GM15510 (cell line): ENCODE results near the gene LRRC66.

ENCODE experiments used
- POLR2A ChIP-seq: IDR thresholded peaks from 3 replicates; pipeline ENCODE4 v1.6.1; 2011; ENCODE audit warnings: borderline replicate concordance; ENCODE audit not compliant: insufficient read length; ENCODE audit errors: extremely low read depth

LRRC66 gene

DNA sequence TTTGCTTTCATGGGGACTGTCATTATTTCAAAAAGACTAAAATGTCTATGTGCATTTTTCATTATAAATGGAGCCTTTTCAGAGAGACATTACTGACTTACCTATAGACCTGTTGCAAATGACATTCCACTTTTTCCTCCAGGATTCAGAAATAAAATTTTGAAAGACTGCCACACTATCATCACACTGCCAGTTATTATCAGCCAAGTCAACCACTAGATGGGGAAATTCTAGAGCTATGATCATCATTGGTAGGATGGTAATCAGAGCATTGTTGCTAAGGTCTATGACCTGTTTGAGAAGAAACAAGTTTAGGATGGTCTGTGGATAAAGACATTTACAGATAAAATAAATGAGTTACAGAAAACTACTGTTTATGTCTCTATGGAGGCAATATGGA is 22.5 kb downstream of the LRRC66 start:
- TF ChIP-seq POLR2A = no peak

DNA sequence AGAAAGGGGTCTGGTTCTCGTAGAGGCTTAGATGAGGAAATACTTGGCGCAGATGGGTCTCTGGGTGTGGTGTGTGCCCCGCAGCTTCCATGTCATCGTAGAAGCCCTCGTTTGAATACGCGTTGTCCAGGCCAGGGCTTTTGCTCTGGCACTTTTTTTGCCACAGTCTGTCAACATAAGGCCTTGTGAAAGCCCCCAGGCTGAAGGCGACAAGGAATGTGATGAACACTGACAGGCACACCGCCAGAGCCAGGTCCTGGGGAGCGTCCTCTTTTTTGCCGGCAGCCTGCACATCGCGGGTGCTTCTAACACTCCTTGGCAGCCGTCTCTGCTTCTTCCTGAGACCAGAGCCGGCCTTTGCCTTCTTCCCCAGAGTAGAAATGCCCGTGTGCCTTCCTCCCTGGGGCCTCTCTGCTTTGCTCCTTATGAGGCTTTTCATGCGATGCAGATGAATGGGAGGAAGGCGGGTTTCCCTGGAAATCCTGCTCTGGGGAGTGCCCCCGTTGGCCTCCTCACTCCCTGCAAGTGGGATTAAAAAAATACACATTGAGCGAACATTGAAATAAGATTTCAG is 24.4 kb downstream of the LRRC66 start:
- no peak for TF ChIP-seq POLR2A

DNA sequence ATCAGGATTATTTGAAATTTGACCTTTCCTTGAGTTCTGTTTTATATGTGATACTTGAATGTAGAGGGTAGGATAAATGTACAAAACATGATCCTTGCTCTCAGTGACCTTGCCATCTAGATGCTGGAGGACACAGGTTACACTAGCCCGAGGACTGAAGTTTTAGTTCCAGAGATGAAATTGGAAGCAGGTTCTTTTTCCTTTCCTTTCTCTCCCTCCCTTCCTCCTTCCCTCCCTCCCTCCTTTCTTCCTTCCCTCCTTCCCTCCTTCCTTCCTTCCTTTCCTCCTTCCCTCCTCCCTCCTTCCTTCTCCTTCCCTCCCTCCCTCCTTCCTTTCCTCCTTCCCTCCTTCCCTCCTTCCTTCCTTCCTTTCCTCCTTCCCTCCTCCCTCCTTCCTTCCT is 54.3 kb downstream of the LRRC66 start:
- no peak for TF ChIP-seq POLR2A

DNA sequence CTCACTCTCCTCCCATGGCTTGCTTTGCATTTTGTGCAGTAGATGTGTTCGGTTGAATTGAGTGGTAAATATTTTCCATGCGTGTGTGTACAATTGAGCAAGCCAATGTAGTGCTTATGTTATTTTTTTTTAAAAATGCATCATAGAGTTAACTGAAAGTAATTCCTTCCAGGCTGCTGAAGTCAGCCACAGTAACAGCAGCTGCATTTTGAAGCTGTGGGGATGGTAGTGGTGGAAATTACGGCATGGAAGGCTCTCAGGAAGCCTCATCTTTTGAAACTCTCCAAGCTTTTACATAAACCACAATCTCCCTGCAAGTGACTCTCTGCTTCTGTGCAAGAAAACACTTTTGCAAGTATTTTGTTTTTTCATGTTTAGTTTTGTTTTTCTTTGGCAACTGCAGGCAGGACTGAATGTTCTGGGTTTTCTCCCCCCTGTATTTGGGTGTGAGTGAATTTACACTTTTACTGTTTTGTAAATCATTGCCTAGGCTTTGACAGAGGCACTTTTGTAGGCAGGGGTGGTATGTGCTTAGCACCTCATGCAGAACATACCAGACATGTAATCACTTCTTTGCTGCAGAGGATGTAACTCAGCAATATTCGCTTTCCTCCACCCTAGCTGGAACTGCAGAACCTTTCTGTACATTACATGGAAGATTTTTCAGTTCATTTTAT is 56.2 kb downstream of the LRRC66 start:
- no peak for TF ChIP-seq POLR2A

DNA sequence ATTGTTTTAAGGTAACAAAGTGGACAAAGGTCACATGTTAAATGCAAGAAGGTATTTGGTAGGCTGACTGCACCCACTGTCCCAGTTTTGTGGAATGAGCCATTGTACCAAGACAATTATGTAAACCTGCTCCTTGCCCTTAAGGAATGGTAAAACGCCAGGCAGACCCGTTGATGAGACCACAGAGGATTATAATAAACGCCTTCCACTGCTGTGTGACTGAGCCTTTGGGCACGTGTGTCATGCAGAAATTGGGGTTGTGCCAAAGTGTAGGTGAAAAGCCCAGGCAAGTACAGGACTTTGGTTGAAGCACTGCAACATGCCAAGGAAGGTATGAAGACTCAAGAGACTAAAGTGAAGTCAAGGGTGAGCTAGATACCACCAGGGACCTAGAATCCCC is 59.7 kb downstream of the LRRC66 start:
- no peak for TF ChIP-seq POLR2A

DNA sequence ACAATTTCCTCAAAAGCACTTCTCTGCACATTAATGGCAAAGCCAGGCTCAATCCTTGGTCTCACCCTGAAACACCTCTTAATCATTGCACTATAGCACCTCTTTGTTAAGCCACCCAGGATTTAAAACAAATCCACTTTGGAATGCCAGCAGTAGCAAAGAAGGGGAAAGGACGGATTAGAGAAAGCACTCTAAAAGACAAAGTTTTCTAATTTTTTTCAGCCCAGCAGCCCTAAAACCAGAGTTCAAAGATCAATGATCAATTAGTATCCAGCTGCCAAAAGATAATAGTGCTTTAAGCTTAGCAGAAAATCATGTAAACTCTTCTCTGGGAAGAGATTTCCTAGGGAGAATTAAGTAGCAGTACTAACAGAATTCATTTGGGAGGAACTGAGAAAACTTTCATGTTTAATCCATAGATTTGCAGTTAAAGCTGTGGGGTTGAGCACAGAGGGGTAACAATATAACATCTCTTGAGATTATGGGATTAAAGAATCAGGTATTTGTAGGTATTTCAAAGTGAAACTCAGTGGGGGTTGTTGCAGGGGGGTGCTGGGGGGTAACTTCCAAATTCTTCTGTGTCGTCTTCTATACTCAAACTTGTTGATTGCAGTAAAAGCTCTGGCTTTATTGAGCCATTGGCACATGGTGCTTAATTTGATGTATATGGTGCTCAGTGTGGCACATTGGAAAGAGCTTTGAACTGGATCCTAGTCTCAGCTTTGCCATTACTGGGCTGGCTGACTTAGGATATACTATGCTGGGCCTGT is 61.8 kb downstream of the LRRC66 start:
- TF ChIP-seq POLR2A = no peak
